GM19455 (cell line): ENCODE data around the gene ANO6.
A peak's percentile ranks its signal among the peaks of the same experiment; 100 is the strongest.

Source experiments
- ATAC-seq: cut with Tn5 transposase; IDR thresholded peaks from one replicate; pipeline ENCODE4 v1.9.1; 2021; ENCODE audit not compliant: unreplicated experiment

The ANO6 gene

DNA sequence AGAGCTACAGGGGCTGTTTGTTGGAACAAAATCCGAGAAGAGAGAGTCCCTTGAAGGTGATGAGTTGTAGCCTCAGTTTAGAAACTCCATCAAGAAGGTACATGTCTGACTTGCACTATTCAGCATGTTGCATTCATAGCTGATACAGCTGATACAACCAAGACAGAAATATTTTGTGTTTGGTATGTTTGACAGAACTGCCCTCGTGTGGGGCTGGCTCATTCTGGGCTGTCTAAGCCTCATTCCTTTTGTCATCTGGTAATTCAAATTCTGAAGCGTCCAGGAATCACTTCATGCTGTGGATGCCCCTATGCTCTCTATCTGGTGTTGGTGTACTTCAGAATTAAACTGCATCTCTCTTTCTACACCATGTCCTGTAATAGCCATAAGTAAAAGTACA is 126.3 kb downstream of the ANO6 start:
- no peak for ATAC-seq

DNA sequence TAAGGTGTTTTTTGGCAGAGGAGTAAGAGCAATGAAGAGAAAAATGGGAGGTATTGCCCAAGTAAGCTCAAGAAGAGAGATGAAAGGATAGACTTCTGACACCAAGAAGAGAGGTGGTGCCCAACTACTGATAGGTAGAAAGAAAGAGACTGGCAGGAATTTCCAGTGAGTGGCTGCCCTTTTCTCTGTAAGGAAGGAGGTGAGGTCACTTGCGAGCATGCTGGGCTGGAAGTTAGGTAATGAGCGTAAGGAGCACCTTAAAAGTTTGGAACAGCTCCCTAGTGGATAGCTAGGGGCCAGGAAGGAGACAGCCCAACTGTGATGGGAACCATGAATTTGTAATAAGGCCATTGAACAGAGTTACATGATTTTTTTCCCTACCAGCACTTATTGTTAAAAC is 127.0 kb downstream of the ANO6 start:
- no peak for ATAC-seq

DNA sequence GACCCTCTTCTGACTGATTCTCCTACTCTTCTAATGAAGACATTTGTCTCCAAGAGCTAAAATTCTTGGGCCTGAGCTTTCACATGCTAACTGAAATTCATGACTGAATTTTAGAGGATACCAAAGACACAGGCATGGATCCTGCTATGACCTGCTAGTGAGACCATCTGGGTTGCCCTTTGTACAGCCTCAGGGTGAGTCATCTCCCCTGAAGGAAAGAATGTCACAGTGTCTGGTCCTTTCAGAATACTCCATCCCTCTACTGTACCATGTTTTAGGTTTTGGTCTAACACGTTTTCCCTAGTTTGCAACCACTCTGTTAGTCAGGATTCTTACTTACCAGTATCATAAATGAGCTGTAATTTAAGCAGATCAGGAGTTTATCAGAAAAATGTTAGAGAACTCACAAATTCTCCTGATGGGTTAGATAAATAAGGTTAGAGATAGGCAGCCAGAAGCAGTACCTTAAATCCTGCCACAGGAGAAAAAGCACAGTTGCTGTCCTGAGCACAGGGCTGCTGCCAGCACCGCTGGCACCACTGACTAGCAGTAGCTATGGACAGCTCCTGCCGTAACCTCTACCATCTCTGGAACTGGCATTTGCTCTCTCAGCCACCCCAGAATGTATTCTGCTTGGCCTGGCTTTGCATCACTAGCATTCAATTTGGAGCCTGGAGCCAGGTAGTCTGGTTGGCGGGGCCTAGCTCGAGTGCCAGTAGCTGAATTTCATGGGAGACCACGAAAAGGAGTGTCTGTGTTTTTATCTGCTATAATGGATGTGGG is 127.6 kb downstream of the ANO6 start:
- ATAC-seq = no peak

DNA sequence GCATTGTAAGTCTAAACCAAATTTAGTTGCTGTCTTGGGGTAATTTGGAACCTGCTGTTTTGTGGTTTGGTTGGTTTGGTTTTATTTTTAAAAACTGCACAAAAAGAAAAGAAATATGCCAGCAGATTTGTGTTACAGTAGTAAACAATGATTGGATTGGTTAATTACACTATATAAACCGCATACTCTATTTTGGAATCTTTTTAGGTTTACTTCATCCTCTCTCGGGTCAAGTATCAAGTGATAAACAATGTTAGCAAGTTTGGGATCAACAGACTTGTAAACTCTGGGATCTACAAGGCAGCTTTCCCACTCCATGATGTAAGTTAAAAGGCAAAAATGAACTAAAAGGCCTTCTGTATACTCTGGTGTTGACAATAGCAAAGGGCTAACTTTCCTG is 132.4 kb downstream of the ANO6 start:
- ATAC-seq = no peak

DNA sequence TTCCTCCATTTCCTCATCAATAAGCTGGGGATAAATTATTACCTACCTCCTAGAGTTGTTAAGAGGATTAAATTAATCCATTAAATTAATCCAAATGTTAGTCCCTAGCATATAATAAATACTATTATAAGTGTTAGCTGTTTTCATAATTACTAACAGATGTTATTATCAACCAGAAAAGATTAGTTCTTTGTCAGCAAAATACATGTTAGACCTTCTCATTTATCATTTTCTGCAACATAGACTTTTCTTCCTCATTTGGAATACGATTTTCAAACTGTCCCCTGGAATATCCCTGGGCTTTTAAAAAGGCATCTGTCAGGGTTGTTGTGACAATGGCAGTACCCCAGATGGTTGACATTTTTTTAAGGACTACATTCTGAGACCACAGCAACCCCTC is 133.1 kb downstream of the ANO6 start:
- no peak for ATAC-seq

DNA sequence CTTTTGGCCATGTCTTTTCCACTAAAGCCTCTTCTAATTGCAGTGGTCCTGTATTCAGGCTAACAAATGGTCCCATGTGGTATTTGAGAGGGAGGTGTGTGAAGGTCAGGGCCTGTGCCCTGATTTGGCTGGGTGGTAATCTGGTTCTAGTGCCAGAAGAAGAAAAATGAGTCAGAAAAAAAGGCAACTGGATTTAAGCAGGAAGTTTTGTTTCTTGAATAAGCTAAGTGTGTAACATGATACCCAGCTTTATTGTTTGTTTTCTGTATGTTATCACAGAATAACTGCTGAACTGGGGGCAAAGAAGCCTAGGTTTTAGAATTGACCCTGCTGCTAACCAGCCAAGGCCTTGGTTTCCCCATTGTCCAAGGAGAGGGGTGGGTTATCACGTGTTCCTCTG is 134.0 kb downstream of the ANO6 start:
- no peak for ATAC-seq

DNA sequence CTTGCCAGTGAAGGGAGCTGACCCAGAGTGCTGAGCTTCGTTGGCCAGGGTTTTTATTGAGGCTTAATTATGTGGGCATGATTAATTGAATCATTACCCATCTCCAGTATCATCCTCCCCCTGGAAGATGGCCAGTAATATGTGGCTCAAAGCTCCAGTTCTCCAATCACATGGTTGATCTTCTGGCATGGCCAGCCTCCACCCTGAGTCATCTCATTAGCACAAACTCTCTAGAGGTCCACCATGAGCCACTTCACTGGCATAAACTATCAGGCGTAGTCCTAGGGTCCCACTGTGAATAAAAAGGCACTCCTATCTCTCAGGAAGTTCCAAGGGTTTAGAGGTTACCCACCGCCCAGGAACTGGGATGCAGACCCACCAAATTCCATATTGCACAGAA is 135.0 kb downstream of the ANO6 start:
- ATAC-seq = no peak

DNA sequence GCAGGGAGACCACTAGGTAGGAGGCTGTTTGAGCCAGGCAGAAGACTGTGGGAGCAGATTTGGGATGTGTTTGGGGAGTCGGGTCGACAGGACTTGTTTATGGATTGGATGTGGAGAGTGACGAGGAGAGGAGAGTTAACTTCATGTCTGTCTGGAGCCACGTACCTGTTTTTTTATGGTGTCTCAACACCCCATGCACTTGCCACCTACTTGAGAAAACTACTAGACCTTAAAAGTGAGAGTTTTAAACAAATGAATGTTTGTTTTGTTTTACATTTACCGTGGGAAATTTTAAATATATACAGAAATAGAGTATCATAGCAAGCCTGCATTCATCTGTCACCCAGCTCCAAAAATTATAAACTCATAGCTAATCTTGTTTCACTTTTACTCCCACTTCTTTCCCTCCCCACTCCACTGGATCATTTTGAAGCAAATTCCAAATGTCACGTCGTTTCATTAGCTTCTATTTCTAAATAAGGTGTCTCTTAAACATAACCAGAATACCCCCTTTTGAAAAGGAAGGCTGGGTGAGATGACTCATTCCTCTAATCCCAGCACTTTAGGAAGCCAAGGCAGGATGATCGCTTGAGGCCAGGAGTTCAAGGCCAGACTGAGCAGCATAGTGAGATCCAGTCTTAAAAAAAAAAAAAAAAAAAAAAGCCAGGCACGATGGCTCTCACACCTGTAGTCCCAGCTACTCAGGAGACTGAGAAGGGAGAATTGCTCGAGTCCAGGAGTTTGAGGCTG is 136.2 kb downstream of the ANO6 start:
- ATAC-seq = no peak

DNA sequence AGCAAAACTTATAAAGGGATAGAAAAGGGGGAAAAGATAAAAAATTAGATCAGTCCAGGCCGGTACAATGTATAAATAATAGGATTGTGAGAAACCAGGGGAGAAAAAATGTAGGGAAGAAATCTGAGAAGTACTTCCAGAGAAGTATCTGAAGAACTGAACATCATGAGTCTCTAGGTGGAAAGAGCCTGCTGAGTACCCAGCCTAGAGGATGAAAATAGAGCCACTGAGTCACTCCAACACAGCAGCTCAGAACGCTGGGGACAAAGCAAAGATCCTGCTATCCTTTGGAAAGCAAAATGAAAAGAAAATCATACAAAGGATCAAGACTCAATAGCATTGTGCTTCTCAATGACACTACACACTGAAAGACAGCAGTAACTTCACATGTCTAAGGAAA is 138.0 kb downstream of the ANO6 start:
- ATAC-seq = no peak

DNA sequence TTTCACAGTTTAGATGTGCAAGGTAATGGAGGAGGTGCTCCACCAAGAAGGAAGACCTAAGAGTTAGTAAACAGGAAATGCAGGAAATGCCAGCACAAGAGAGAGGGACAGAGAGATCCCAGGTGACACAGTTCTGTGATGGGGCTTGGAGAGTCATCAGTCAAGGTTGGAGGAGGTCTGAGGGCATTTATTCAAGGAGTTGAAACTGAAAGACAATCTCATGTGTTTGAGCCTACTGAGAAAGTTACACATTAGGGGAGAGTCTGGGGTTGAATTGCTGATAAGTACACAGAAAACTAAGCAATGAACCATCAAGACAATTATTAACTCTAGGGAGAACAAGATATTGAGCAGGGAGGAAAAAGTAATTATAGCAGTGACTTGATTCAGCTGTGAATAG is 138.5 kb downstream of the ANO6 start:
- ATAC-seq = peak; percentile 76

DNA sequence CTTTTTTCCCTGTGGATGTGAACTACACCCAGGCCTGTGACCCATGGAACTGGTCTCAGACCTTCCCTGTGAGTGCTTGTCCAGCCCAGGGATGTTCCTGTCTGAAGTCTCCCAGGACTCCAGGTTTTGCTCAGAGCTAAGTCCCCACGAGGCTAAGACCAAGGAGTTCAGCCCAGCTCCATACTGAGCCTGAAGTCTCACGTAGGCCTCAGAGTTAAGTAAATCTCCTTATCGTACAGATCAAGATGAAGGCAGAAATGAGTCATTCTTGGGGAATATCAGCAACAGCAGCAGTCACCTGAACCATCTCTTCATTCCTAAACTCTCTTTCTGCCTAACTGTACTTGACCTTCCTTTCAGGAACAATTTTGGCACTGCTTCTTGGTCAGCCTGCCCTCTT is 139.8 kb downstream of the ANO6 start:
- ATAC-seq = no peak

DNA sequence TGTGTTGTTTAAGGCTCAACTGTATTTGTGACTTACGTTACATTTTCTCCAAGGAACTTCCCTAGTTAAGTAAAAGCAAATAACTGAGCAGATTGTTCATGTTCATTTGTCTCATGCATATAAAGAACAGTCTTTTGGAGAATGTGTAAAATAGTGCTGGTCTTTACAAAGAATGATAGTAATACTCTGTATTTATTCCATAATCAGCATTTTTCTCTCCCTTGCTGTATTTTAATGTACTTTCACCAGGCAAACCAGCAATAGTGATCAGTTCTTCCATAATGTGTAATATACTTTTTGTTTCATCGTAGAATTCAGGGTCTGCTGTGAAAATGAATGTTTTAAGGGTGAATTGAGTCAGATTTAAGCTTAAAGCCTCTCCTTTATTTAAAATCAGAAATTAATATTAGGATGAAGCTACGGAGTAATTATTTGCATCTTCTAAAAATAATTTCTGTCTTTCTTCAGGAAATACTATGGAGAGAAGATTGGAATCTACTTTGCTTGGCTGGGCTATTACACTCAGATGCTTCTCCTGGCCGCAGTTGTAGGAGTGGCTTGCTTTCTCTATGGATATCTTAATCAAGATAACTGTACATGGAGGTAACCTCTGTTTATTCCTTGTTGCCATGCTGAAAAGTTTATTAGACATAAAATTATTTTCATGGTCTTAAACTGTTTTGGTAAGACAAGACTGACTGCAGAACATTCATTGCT is 141.1 kb downstream of the ANO6 start:
- ATAC-seq = no peak

DNA sequence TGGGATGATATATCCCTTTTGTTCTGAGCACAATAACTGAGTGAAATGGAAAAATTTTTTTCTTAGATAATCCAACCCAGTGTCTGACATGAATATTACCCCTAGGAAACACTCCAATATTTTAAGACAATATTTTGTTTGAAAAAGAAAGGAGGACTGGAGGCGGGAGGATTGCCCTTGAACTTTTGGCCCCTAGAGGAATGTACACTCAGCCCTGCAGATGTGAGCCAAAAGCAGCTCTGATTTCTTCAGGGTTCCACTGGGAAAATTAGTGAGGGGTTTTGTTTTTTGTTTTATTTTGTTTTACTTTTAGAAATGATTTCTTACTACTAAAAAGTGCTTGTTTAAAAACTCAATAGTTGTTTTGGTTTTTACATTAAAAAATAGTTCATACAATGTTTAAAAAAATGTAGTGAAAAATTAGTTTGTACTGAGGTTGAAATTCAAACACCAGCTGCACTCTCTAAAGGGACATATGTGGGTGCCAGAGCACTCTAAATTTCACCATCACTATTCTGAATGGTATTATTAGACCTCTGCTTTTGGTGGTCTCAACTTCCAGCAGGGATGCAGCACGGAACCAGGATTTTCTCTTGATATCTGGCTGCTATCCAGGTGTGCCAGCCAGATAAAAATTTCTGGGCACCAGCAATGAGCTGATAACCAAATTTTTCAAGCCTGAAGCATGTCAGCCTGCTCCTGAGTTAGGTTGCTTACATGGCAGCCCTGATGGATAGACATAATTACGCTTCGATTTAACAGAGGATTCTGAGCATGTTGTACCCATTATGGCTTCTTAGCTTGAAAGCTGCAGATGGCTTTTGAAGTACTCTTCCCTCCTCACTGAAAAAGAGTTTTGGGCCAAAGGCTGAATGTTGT is 141.9 kb downstream of the ANO6 start:
- ATAC-seq = no peak

DNA sequence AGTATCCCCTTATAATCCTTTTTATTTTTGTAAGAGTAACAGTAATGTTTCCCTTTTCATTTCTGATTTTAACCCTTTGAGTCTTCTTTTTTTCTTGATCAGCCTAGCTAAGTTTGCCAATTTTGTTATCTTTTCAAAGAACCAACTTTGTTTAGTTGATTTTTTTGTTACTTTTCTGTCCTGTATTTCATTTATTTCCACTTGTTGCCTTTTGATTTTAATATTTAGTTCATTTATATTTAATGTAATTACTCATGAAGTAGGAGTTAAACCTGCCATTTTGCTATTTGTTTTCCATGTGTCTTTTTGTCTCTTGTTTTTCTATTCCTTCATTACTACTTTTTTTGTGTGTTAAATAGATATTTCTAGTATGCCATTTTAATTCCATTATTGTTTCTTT is 146.4 kb downstream of the ANO6 start:
- ATAC-seq = no peak

DNA sequence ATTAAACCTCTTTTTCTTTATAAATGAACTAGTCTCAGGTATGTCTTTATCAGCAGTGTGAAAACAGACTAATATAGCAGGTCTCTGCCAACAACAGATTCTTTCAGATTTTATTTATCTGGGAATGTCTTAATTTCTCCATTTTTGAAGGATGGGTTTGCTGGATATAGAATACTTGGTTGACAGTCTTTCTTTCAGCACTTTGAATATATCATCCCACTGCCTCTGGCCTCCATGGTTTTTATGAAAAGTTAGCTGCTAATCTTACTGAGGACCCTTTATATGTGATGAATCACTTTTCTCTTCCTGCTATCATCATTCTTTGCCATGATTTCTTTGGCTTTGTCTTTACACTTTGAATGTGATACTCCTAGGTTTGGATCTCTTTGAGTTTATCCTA is 148.0 kb downstream of the ANO6 start:
- ATAC-seq = no peak

DNA sequence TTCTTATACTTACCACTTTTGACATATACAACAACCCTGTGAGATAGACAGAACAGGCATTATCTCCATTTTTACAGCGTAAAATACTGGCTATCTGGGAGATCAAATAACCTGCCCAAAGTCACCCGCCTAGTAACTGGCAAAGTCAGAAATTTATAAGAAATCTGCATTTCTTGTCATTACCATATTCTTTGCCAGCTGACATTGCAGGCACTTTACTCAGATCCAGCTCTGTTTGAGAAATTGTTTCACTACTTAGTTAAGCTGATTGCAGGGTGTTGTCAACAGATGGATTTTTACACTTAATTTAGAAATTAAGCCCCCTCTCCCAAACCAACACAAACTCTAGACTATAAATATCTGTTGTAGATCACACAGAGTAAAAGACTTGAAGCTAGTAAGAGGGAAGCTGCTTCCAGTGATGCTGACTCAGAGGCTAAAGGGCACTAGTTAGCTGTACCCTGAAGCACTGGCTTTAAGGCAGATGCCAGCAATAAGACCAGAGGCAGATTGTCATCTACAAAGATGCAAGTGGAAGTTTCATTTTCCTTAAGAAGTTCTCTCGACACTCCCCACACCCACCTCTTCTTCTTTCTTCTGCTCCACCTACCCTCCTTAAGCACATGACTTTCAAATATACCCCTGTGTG is 153.1 kb downstream of the ANO6 start:
- no peak for ATAC-seq

DNA sequence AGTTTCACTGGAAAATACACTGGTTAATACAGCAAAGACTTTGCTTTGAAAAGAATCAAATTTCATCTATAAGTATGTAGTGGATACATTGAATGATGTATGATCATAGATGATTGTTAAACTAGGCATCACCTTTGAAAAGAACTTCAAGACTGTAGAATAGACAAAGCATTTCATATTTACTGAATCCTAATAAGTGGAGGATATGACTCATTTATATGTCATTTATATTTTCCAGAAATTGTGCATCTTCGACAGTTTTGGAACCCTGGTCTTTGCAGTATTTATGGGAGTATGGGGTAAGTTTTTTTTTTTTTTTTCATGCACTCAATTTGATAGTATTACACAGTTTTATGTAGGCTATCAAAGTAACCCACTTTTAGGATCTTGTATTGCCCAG is 161.9 kb downstream of the ANO6 start:
- no peak for ATAC-seq

DNA sequence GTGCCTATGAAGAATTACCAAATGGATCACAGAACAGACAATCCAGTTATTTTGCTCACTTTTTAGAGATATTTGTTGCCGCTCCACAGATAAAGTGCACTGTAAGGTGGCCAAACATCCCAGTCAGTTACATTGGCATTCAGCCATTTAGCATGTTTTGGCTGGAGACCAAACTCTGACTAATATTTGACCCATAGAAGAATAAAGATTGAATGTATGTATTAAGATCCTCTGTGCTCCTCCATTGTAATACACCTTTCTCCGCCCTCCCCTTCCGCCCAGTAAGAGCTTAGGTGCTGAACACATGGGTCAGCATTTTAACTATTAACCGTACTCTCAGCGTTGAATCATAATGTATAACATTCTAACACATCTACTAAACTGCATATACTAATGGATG is 163.4 kb downstream of the ANO6 start:
- ATAC-seq = no peak

DNA sequence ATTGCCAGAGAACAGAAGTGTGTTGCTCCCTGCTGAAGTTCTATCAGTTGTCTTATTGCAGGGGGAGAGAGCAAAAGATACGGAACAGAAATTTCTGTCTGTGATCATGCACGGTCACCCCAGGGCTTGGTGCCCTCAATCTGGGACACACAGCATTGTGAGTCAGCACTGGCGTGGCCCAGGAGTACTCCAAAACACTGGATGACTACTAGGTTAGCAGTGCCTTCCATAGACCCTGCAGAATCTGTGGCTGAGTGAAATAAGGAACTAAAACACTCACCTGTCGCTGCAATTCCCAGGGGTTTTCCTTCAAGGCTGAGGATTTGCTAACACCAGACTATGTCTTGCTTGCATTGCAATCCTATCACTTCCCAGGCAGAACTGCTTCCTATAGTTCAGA is 165.5 kb downstream of the ANO6 start:
- no peak for ATAC-seq

DNA sequence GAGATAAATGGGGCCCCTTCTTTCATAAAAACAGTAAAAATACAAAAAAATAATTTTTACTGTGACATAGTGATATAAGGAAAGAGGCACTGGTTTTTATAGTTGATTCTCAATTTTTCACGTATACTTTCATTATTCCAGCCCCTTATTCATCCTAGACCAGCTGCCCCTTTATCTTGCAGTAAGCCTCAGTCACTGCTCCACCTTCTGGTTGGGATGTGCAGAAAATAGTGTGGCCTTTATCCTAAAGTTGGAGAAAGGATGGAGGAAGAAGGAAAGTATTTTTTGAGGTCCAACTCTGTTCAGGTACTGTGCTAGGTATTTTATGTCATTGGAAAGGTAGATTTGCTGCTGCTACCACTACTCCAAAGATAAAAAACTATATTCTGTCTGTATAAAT is 172.7 kb downstream of the ANO6 start:
- no peak for ATAC-seq

DNA sequence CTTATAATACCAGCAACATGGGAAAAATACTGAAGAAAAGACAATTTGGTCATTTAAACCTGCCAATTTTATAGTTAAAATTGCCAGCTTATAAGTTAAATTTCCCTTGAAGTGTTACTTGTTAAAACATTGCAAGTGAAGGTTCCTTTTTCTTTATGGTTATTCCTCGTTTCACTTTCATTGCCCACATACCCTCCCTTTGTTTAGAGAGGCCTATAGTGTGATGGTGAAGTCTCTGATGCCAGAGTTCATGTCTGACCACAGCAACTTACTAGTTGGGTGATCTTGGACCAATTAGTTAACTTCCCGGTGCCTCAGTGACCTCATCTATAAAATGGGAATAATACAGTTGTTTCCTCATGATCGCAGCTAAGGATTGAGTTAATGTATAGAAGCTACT is 173.5 kb downstream of the ANO6 start:
- ATAC-seq = no peak
